CD4-positive, alpha-beta memory T cell (primary cell): ENCODE results near the gene BPI. TPM values are rescaled to one million over a fixed set of nuclear protein-coding genes. Genes with fewer than 3 reads are reported as not detected.
"Not testable (repeated sequence)": the region's sequence is repeated elsewhere in the genome, so short reads cannot be mapped to it uniquely, and the experiment has no call there.

ENCODE experiments used
- CTCF ChIA-PET: fragments of 350-600 bp; sonication (Branson Sonifier 250); formaldehyde crosslinking; loops from one replicate; lab custom pipeline; 2021; ENCODE audit warnings: inconsistent platforms; ENCODE audit not compliant: partially characterized antibody; lab: Charles Lee
- POLR2A ChIA-PET: fragments of 350-600 bp; sonication (Branson Sonifier 250); formaldehyde crosslinking; loops from one replicate; lab custom pipeline; 2021; ENCODE audit not compliant: partially characterized antibody; lab: Charles Lee
- DNase-seq, 5 donors: peaks; one replicate each; pipeline versions ENCODE4 v3.0.0 to v3.0.0-alpha.2; 2020 to 2022; ENCODE audit warnings: mixed read lengths in 1 of 5
- H3K27ac ChIP-seq: one replicate; pipeline ENCODE4 v1.7.0; 2013; ENCODE audit warnings: low read depth, low read length
- H3K27me3 ChIP-seq: 2 replicates; pipeline ENCODE4 v1.7.0; 2013; ENCODE audit warnings: mild to moderate bottlenecking, low read length, moderate library complexity; ENCODE audit not compliant: insufficient read depth
- H3K36me3 ChIP-seq: 2 replicates; pipeline ENCODE4 v1.7.0; 2013; ENCODE audit warnings: mild to moderate bottlenecking, low read length, moderate library complexity; ENCODE audit not compliant: insufficient read depth
- H3K4me1 ChIP-seq: 2 replicates; pipeline ENCODE4 v1.7.0; 2013; ENCODE audit warnings: mild to moderate bottlenecking, low read length, moderate library complexity; ENCODE audit not compliant: insufficient read depth
- H3K4me3 ChIP-seq, 2 donors: one replicate each; pipeline ENCODE4 v1.7.0; 2013; ENCODE audit warnings: low read length in 2 of 2, mild to moderate bottlenecking in 1 of 2
- H3K9me3 ChIP-seq, 2 donors: one replicate each; pipeline ENCODE4 v1.7.0; 2013; ENCODE audit warnings: low read length in 2 of 2, control low read depth in 1 of 2; ENCODE audit not compliant: control insufficient read depth in 1 of 2
- H3K27ac Mint-ChIP-seq, 7 donors: one replicate each; pipeline ENCODE4 v1.8.0; 2020 to 2021; ENCODE audit warnings: mixed read lengths in 7 of 7, mild to moderate bottlenecking in 6 of 7, inconsistent platforms in 3 of 7, moderate library complexity in 3 of 7
- H3K27me3 Mint-ChIP-seq, 2 donors: one replicate each; pipeline ENCODE4 v1.8.0; 2020 to 2021; ENCODE audit warnings: mixed read lengths in 2 of 2
- H3K36me3 Mint-ChIP-seq, 2 donors: one replicate each; pipeline ENCODE4 v1.8.0; 2020 to 2021; ENCODE audit warnings: mixed read lengths in 2 of 2, inconsistent platforms in 1 of 2, mild to moderate bottlenecking in 1 of 2
- H3K4me1 Mint-ChIP-seq, 4 donors: one replicate each; pipeline ENCODE4 v1.8.0; 2020 to 2021; ENCODE audit warnings: mixed read lengths in 4 of 4, mild to moderate bottlenecking in 1 of 4
- H3K4me3 Mint-ChIP-seq, 8 donors: one replicate each; pipeline ENCODE4 v1.8.0; 2020 to 2021; ENCODE audit warnings: mixed read lengths in 8 of 8, mild to moderate bottlenecking in 7 of 8, moderate library complexity in 6 of 8, inconsistent platforms in 3 of 8
- H3K9me3 Mint-ChIP-seq, 8 donors: one replicate each; pipeline ENCODE4 v1.8.0; 2020 to 2021; ENCODE audit warnings: mixed read lengths in 8 of 8, mild to moderate bottlenecking in 5 of 8, inconsistent platforms in 3 of 8, moderate library complexity in 1 of 8
- intact Hi-C: fragments of 100-400 bp; cut with micrococcal nuclease; formaldehyde crosslinking; loops from one replicate; pipeline ENCODE4 v1.15.1; 2023
- polyA plus RNA-seq, 2 donors: library from polyadenylated mRNA; unstranded; fragments of 300-500 nt; fragmentation: Illumina TruSeq; gene quantifications; one replicate each; pipeline ENCODE4 v1.2.3, GENCODE V29; 2021
- total RNA-seq, 2 experiments: library from RNA; stranded (reverse); gene quantifications; one replicate each; pipeline ENCODE4 v1.2.3, GENCODE V29; 2021

The BPI gene
- total and polyA plus RNA-seq, 4 experiments from 2014 or later: not detected

- Histone ChIP-seq H3K4me1 (no peaks in the 10 kb centered on the region), H3K27me3 (no peaks in the 10 kb centered on the region), H3K4me3 (no peak overlapping the region), H3K27ac (no peak overlapping the region), H3K9me3 (no peaks in the 10 kb centered on the region), H3K36me3 (no peaks in the 10 kb centered on the region)
- Mint-ChIP-seq H3K4me3 (no peak overlapping the region), H3K4me1 (no peaks in the 10 kb centered on the region), H3K27ac (no peak overlapping the region), H3K27me3 (peaks cover 17 to 27% of the 10 kb centered on the region in 2 donors), H3K9me3 (peaks cover 0 to 6% (median 1%) of the 10 kb centered on the region in 8 donors), H3K36me3 (no peaks in the 10 kb centered on the region)
- ChIA-PET CTCF (no interaction called here), POLR2A (no interaction called here)
- DNase-seq: no peak
- intact Hi-C loops: no loop called here
These were observed 7.5 kb downstream of the BPI start for GRCh38 chr20:38311491-38311890.

- no peaks in the 10 kb centered on the region for H3K4me1 Mint-ChIP-seq
- intact Hi-C loops: no loop called here
- no peaks in the 10 kb centered on the region for H3K4me1 ChIP-seq
- peaks cover 0 to 6% (median 2%) of the 10 kb centered on the region in 8 donors for H3K9me3 Mint-ChIP-seq
- POLR2A ChIA-PET: no interaction called here
- CTCF ChIA-PET: no interaction called here
- no peaks in the 10 kb centered on the region for H3K27me3 ChIP-seq
- H3K27me3 Mint-ChIP-seq: peaks cover 21 to 36% of the 10 kb centered on the region in 2 donors
- H3K27ac Mint-ChIP-seq: no peak overlapping the region
- H3K27ac ChIP-seq: no peak overlapping the region
- H3K9me3 ChIP-seq: no peaks in the 10 kb centered on the region
- H3K4me3 Mint-ChIP-seq: no peak overlapping the region
- no peak for DNase-seq
- no peaks in the 10 kb centered on the region for H3K36me3 ChIP-seq
- no peaks in the 10 kb centered on the region for H3K36me3 Mint-ChIP-seq
- H3K4me3 ChIP-seq: no peak overlapping the region
These were observed 9.7 kb downstream of the BPI start for GRCh38 chr20:38313676-38314075.

- H3K9me3 ChIP-seq, H3K27me3 ChIP-seq, H3K4me1 Mint-ChIP-seq, H3K4me3 ChIP-seq, CTCF ChIA-PET, H3K4me1 ChIP-seq, H3K27ac ChIP-seq, H3K36me3 ChIP-seq, POLR2A ChIA-PET, intact Hi-C loops, H3K9me3 Mint-ChIP-seq, H3K36me3 Mint-ChIP-seq, H3K27ac Mint-ChIP-seq, H3K4me3 Mint-ChIP-seq, DNase-seq: not testable (repeated sequence)
- peaks cover 21 to 36% of the 10 kb centered on the region in 2 donors for H3K27me3 Mint-ChIP-seq
These were observed 10.4 kb downstream of the BPI start for GRCh38 chr20:38314350-38314749.

- intact Hi-C loops: no loop called here
- Histone ChIP-seq H3K27ac (no peak overlapping the region), H3K27me3 (no peaks in the 10 kb centered on the region), H3K36me3 (no peaks in the 10 kb centered on the region), H3K9me3 (no peaks in the 10 kb centered on the region), H3K4me3 (no peak overlapping the region), H3K4me1 (no peaks in the 10 kb centered on the region)
- DNase-seq: no peak
- CTCF ChIA-PET: no interaction called here
- peaks cover 0 to 6% (median 2%) of the 10 kb centered on the region in 8 donors for H3K9me3 Mint-ChIP-seq
- POLR2A ChIA-PET: no interaction called here
- no peaks in the 10 kb centered on the region for H3K36me3 Mint-ChIP-seq
- no peaks in the 10 kb centered on the region for H3K4me1 Mint-ChIP-seq
- no peak overlapping the region for H3K27ac Mint-ChIP-seq
- peaks cover 20 to 37% of the 10 kb centered on the region in 2 donors for H3K27me3 Mint-ChIP-seq
- H3K4me3 Mint-ChIP-seq: no peak overlapping the region
These were observed 11.5 kb downstream of the BPI start for GRCh38 chr20:38315290-38315966.

- H3K27ac ChIP-seq: no peak overlapping the region
- H3K4me3 ChIP-seq: no peak overlapping the region
These were observed 12.4 kb downstream of the BPI start for GRCh38 chr20:38316341-38316740.

GRCh38 chr20:38317422-38317821 lies 13.5 kb downstream of the BPI start:
- Histone ChIP-seq H3K27ac (no peak overlapping the region), H3K4me3 (no peak overlapping the region), H3K36me3 (no peaks in the 10 kb centered on the region), H3K9me3 (no peaks in the 10 kb centered on the region), H3K4me1 (no peaks in the 10 kb centered on the region), H3K27me3 (no peaks in the 10 kb centered on the region)
- peaks cover 0 to 2% (median 0%) of the 10 kb centered on the region in 4 donors for H3K4me1 Mint-ChIP-seq
- peaks cover 0 to 5% (median 1%) of the 10 kb centered on the region in 8 donors for H3K9me3 Mint-ChIP-seq
- no peak for DNase-seq
- H3K4me3 Mint-ChIP-seq: no peak overlapping the region
- intact Hi-C loops: no loop called here
- ChIA-PET CTCF (no interaction called here), POLR2A (no interaction called here)
- peaks cover 15 to 35% of the 10 kb centered on the region in 2 donors for H3K27me3 Mint-ChIP-seq
- no peaks in the 10 kb centered on the region for H3K36me3 Mint-ChIP-seq
- H3K27ac Mint-ChIP-seq: peak overlapping the region in 1 of 7 donors; percentile 11

More at GRCh38 chr20:38316341-38316740, 12.4 kb downstream of the BPI start:
- DNase-seq: no peak
- ChIA-PET POLR2A (no interaction called here), CTCF (no interaction called here)
- H3K27ac Mint-ChIP-seq: no peak overlapping the region
- no peaks in the 10 kb centered on the region for H3K4me1 ChIP-seq
- no peaks in the 10 kb centered on the region for H3K9me3 ChIP-seq
- no peaks in the 10 kb centered on the region for H3K27me3 ChIP-seq
- H3K36me3 ChIP-seq: no peaks in the 10 kb centered on the region
- H3K4me3 Mint-ChIP-seq: no peak overlapping the region
- H3K9me3 Mint-ChIP-seq: peaks cover 0 to 6% (median 1%) of the 10 kb centered on the region in 8 donors
- intact Hi-C loops: no loop called here
- H3K27me3 Mint-ChIP-seq: peaks cover 16 to 33% of the 10 kb centered on the region in 2 donors
- no peaks in the 10 kb centered on the region for H3K4me1 Mint-ChIP-seq
- no peaks in the 10 kb centered on the region for H3K36me3 Mint-ChIP-seq

GRCh38 chr20:38320221-38320620 lies 16.3 kb downstream of the BPI start:
- Histone ChIP-seq H3K27me3 (no peaks in the 10 kb centered on the region), H3K4me1 (no peaks in the 10 kb centered on the region)
- H3K9me3 Mint-ChIP-seq: peaks cover 0 to 2% (median 0%) of the 10 kb centered on the region in 8 donors

More at GRCh38 chr20:38320221-38320620, 16.3 kb downstream of the BPI start:
- ChIA-PET CTCF (no interaction called here), POLR2A (no interaction called here)
- Mint-ChIP-seq H3K4me1 (peaks cover 0 to 2% (median 0%) of the 10 kb centered on the region in 4 donors), H3K27ac (no peak overlapping the region), H3K27me3 (peaks cover 17 to 39% of the 10 kb centered on the region in 2 donors), H3K4me3 (no peak overlapping the region), H3K36me3 (no peaks in the 10 kb centered on the region)
- no peak overlapping the region for H3K27ac ChIP-seq
- H3K36me3 ChIP-seq: no peaks in the 10 kb centered on the region
- no peak overlapping the region for H3K4me3 ChIP-seq
- intact Hi-C loops: no loop called here
- no peak for DNase-seq
- H3K9me3 ChIP-seq: no peaks in the 10 kb centered on the region
